Panc1 (cell line): ENCODE results near the gene ZFAND3.

Source experiments
- CTCF ChIP-seq: fragments of 450-650 bp; IDR thresholded peaks from 2 replicates; pipeline ENCODE4 v1.5.1; 2017; ENCODE audit warnings: mild to moderate bottlenecking
- POLR2AphosphoS5 ChIP-seq: IDR thresholded peaks from 2 replicates; pipeline ENCODE4 v1.6.1; 2012; ENCODE audit warnings: mild to moderate bottlenecking, low read depth, low read length, moderate library complexity
- REST ChIP-seq, 2 experiments: IDR thresholded peaks; 2 replicates each; pipeline ENCODE4 v1.6.1; 2011 to 2012; ENCODE audit warnings: low read depth in 2 of 2, control low read depth in 1 of 2, low read length in 1 of 2, mild to moderate bottlenecking in 1 of 2, moderate library complexity in 1 of 2; ENCODE audit not compliant: insufficient read depth in 1 of 2
- SIN3A ChIP-seq: IDR thresholded peaks from 2 replicates; pipeline ENCODE4 v1.6.1; 2012; ENCODE audit warnings: low read depth, mild to moderate bottlenecking, low read length, moderate library complexity, borderline replicate concordance; ENCODE audit not compliant: insufficient read depth
- TCF7L2 ChIP-seq: IDR thresholded peaks from 2 replicates; pipeline ENCODE4 v1.6.1; 2011; ENCODE audit warnings: mild to moderate bottlenecking, low read depth, low read length, inconsistent platforms

- TF ChIP-seq CTCF (no peak), POLR2AphosphoS5 (no peak), SIN3A (no peak), TCF7L2 (no peak), REST (IDR thresholded peaks at IDR 0.05; ENCODE audit: insufficient read depth in 1 of 2, low read depth in 2 of 2, low read length in 1 of 2) (no peak)
Observed at GRCh38 chr6:38092465-38092864, 272.9 kb downstream of the ZFAND3 start.
